ENCODE data around the gene PIK3R5. TPM values are rescaled to one million over a fixed set of nuclear protein-coding genes. Genes with fewer than 3 reads are reported as not detected.
A peak's percentile ranks its signal among the peaks of the same experiment; 100 is the strongest.

The PIK3R5 gene
- 0.29 TPM in 2 replicates for total RNA-seq (ENCODE audit: low replicate concordance)
- long read RNA-seq, result 0 reads

GRCh38 chr17:8965394-8966168 lies at the start of gene PIK3R5:
Gene PIK3R5 (minus strand): TSS chr17:8965707. CDS start chr17:8911494, 54,213 bp downstream.
- Mint-ChIP-seq H3K36me3 (no peaks in the 10 kb centered on the region), H3K9me3 (peaks cover 4% of the 10 kb centered on the region), H3K4me3 (peak within 1 kb of the TSS; percentile 60), H3K4me1 (ENCODE audit: unreplicated experiment) (peaks cover 4% of the 10 kb centered on the region), H3K27me3 (peaks cover 70% of the 10 kb centered on the region), H3K27ac (peak within 1 kb of the TSS; percentile 27)
- TF ChIP-seq CTCF (conservative IDR thresholded peaks at IDR 0.05), result peak; percentile 34
- no peak for DNase-seq (ENCODE audit: extremely low spot score, unreplicated experiment)

- no peak overlapping the region for H3K4me3 Mint-ChIP-seq
- no peak for TF ChIP-seq CTCF (conservative IDR thresholded peaks at IDR 0.05)
- no peak overlapping the region for H3K27ac Mint-ChIP-seq
- peaks cover 9% of the 10 kb centered on the region for H3K9me3 Mint-ChIP-seq
- DNase-seq (ENCODE audit: extremely low spot score, unreplicated experiment), result no peak
- H3K36me3 Mint-ChIP-seq, result no peaks in the 10 kb centered on the region
- H3K4me1 Mint-ChIP-seq (ENCODE audit: unreplicated experiment), result peaks cover 3% of the 10 kb centered on the region
- peaks cover 72% of the 10 kb centered on the region for H3K27me3 Mint-ChIP-seq
Observed at GRCh38 chr17:9011001-9011400, 45.5 kb upstream of the PIK3R5 start.

- TF ChIP-seq CTCF (conservative IDR thresholded peaks at IDR 0.05), result no peak
- H3K4me3 Mint-ChIP-seq, result no peak overlapping the region
- peaks cover 9% of the 10 kb centered on the region for H3K9me3 Mint-ChIP-seq
- H3K36me3 Mint-ChIP-seq, result no peaks in the 10 kb centered on the region
- H3K27ac Mint-ChIP-seq, result no peak overlapping the region
- peaks cover 82% of the 10 kb centered on the region for H3K27me3 Mint-ChIP-seq
- no peak for DNase-seq (ENCODE audit: extremely low spot score, unreplicated experiment)
- H3K4me1 Mint-ChIP-seq (ENCODE audit: unreplicated experiment), result peaks cover 3% of the 10 kb centered on the region
Observed at GRCh38 chr17:9009737-9010136, 44.2 kb upstream of the PIK3R5 start.

GRCh38 chr17:9009096-9009495 lies 43.6 kb upstream of the PIK3R5 start:
- Mint-ChIP-seq H3K4me3 (no peak overlapping the region), H3K27me3 (peaks cover 82% of the 10 kb centered on the region)

GRCh38 chr17:9007052-9007714 lies 41.7 kb upstream of the PIK3R5 start:
- Mint-ChIP-seq H3K9me3 (peaks cover 5% of the 10 kb centered on the region), H3K27ac (no peak overlapping the region), H3K4me3 (no peak overlapping the region), H3K36me3 (no peaks in the 10 kb centered on the region), H3K4me1 (ENCODE audit: unreplicated experiment) (peaks cover 8% of the 10 kb centered on the region), H3K27me3 (peaks cover 82% of the 10 kb centered on the region)
- DNase-seq (ENCODE audit: extremely low spot score, unreplicated experiment), result no peak
- TF ChIP-seq CTCF (conservative IDR thresholded peaks at IDR 0.05), result no peak

More at GRCh38 chr17:9009096-9009495, 43.6 kb upstream of the PIK3R5 start:
- DNase-seq (ENCODE audit: extremely low spot score, unreplicated experiment), result no peak
- Mint-ChIP-seq H3K36me3 (no peaks in the 10 kb centered on the region), H3K4me1 (ENCODE audit: unreplicated experiment) (peaks cover 3% of the 10 kb centered on the region), H3K27ac (no peak overlapping the region), H3K9me3 (peaks cover 9% of the 10 kb centered on the region)
- no peak for TF ChIP-seq CTCF (conservative IDR thresholded peaks at IDR 0.05)
